Testis (tissue), 3 donors: ENCODE measurements around the gene UNC50. TPM values are rescaled to one million over a fixed set of nuclear protein-coding genes. Genes with fewer than 3 reads are reported as not detected.
"Not testable (repeated sequence)": the region's sequence is repeated elsewhere in the genome, so short reads cannot be mapped to it uniquely, and the experiment has no call there.

Experiments
- DNase-seq: peaks from one replicate; pipeline ENCODE4 v3.0.0-alpha.2; 2019
- H3K27ac ChIP-seq, 2 donors: fragments of 200-600 bp; sonication (generic); one replicate each; pipeline ENCODE4 v1.5.1; 2019
- H3K27me3 ChIP-seq: fragments of 200-600 bp; sonication (generic); one replicate; pipeline ENCODE4 v1.5.1; 2019
- H3K36me3 ChIP-seq: fragments of 200-600 bp; sonication (generic); one replicate; pipeline ENCODE4 v1.5.1; 2017; ENCODE audit warnings: low read depth; ENCODE audit errors: missing control alignments
- H3K4me1 ChIP-seq: fragments of 200-600 bp; sonication (generic); one replicate; pipeline ENCODE4 v1.5.1; 2019
- H3K4me3 ChIP-seq, 2 donors: fragments of 200-600 bp; sonication (generic); one replicate each; pipeline ENCODE4 v1.5.1; 2017 to 2019
- H3K9me3 ChIP-seq: fragments of 200-600 bp; sonication (generic); one replicate; pipeline ENCODE4 v1.5.1; 2017
- POLR2A ChIP-seq: fragments of 450-650 bp; IDR thresholded peaks from one replicate; pipeline ENCODE4 v1.6.1; 2017; ENCODE audit warnings: antibody characterized with exemption, mild to moderate bottlenecking, moderate library complexity
- WGBS, 2 donors: methylation state at CpG; one replicate each; pipeline ENCODE4 v1.1.5; 2018; 5-methylcytosine and 5-hydroxymethylcytosine counted together
- intact Hi-C: fragments of 100-400 bp; cut with DNase I; formaldehyde crosslinking; loops from one replicate; pipeline ENCODE4 v1.15.1; 2023; ENCODE audit warnings: low total_unique reads
- polyA plus RNA-seq: library from polyadenylated mRNA; stranded (reverse); fragments of 350-450 nt; fragmentation: Illumina TruSeq; extraction: RNeasy Lipid Tissue Mini Kit (QIAGEN cat#74804); gene quantifications from one replicate; pipeline ENCODE4 v1.2.3, GENCODE V29; 2014; ENCODE audit warnings: low read depth, low replicate concordance; ENCODE audit not compliant: insufficient read depth
- total RNA-seq, 2 donors: library from RNA; depleted of rRNA; stranded (reverse); fragments of >200 nt; gene quantifications; one replicate each; pipeline ENCODE4 v1.2.3, GENCODE V29; 2016
- TF ChIP-seq, protein P1 (sequence below), 3 experiments: fragments of 450-650 bp in 2 of 3; fragments of 200-600 bp in 1 of 3; sonication (generic) in 1 of 3; IDR thresholded peaks; one replicate each; pipeline ENCODE4 v1.5.1; 2016 to 2019; ENCODE audit warnings: antibody characterized with exemption in 3 of 3, mild to moderate bottlenecking in 2 of 3, moderate library complexity in 1 of 3

Gene UNC50
- total and polyA plus RNA-seq, 3 donors from 2014 or later, result 60.4 to 102 (median 60.8) TPM

DNA sequence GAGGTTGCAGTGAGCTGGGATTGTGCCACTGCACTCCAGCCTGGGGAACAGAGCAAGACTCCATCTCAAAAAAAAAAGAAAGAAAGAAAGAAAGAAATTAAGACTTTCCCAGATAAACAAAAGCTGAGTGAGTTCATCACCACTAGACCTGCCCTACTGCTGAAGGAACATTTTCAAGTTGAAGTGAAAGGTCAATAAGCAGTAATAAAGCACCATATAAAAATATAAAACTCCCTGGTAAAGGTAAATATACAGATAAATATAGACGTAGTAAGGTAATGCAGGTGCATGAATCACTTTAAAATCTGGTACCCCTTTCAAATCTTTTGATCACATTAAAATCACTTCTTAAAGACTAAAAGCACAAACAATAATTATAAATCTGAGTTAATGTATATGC lies 42.6 kb downstream of the UNC50 start:
- WGBS, 2 donors, result 93 to 100% methylated on average over 1 of the region's 1 CpG

DNA sequence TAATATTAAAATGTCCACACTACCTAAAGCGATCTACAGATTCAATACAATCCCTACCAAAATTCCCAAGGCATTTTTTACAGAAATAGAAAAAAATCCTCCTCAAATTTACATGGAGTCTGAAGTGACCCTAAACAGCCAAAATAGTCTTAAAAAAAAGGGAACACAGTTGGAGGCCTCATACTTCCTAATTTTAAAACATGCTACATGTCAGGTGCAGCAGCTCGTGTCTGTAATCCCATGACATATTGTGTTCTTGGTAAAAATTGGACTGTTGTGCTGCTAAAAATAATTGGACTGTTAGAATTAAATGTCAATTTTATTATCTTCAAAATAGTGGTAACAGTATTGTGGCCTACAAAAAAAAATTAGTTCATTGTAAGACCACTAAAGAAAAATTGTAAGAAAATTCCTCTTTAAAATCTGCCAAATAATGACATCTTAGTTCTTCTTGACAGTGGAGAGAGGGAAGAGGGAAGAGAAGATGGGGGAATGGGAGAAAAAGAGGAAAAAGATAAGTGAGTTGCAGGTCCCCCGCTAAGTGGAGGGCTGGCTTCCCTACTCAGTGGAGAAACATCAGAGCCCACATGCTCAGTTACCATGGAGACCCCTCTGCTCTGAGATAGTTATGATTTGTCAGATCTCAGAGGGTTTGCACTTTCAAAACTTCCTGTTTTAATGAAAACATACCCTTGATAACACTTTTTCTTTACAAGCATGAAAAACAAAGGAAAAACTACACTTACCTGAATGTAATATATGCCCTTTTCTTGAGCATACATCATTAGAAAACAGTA lies 46.5 kb downstream of the UNC50 start:
- Histone ChIP-seq H3K27me3 (no peaks in the 10 kb centered on the region), H3K9me3 (no peaks in the 10 kb centered on the region), H3K4me3 (no peak overlapping the region), H3K27ac (no peak overlapping the region), H3K36me3 (no peaks in the 10 kb centered on the region), H3K4me1 (no peaks in the 10 kb centered on the region)
- intact Hi-C loops, result no loop called here
- WGBS, 2 donors, result 87 to 88% methylated on average over 3 of the region's 3 CpGs
- TF ChIP-seq POLR2A, result no peak
- TF ChIP-seq, protein P1, sequence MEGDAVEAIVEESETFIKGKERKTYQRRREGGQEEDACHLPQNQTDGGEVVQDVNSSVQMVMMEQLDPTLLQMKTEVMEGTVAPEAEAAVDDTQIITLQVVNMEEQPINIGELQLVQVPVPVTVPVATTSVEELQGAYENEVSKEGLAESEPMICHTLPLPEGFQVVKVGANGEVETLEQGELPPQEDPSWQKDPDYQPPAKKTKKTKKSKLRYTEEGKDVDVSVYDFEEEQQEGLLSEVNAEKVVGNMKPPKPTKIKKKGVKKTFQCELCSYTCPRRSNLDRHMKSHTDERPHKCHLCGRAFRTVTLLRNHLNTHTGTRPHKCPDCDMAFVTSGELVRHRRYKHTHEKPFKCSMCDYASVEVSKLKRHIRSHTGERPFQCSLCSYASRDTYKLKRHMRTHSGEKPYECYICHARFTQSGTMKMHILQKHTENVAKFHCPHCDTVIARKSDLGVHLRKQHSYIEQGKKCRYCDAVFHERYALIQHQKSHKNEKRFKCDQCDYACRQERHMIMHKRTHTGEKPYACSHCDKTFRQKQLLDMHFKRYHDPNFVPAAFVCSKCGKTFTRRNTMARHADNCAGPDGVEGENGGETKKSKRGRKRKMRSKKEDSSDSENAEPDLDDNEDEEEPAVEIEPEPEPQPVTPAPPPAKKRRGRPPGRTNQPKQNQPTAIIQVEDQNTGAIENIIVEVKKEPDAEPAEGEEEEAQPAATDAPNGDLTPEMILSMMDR (IDR thresholded peaks at IDR 0.05), result no peak
- DNase-seq, result no peak

More for the DNA sequence above, 42.6 kb downstream of the UNC50 start:
- Histone ChIP-seq H3K4me3 (no peak overlapping the region), H3K27me3 (no peaks in the 10 kb centered on the region), H3K4me1 (no peaks in the 10 kb centered on the region), H3K36me3 (no peaks in the 10 kb centered on the region), H3K9me3 (no peaks in the 10 kb centered on the region), H3K27ac (no peak overlapping the region)
- TF ChIP-seq, protein P1 (IDR thresholded peaks at IDR 0.05), result no peak
- TF ChIP-seq POLR2A, result no peak
- DNase-seq, result no peak
- intact Hi-C loops, result no loop called here

DNA sequence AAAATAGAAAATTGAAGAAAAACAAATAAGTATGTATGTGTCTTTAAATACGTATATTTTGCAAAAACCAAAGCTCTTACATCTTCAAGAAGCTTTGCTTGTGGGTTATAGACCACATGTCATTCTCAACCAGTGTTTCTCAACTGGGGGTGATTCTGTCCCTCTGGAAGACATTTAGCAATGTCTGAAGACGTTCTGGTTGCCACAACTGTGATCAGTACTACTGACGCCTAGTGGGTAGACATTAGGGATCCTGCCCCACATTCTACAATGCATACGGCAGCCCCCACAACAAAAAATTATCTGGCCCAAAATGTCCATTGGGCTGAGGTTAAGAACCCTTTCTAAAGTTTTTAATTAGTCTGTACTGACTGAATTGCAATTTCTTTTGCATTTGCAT lies 48.4 kb downstream of the UNC50 start:
- H3K36me3 ChIP-seq, result no peaks in the 10 kb centered on the region
- 88 to 94% methylated on average over 4 of the region's 4 CpGs for WGBS, 2 donors
- no peaks in the 10 kb centered on the region for H3K27me3 ChIP-seq
- no peak overlapping the region for H3K27ac ChIP-seq
- no peaks in the 10 kb centered on the region for H3K4me1 ChIP-seq
- H3K4me3 ChIP-seq, result no peak overlapping the region
- intact Hi-C loops, result no loop called here
- no peak for DNase-seq
- no peaks in the 10 kb centered on the region for H3K9me3 ChIP-seq
- TF ChIP-seq, protein P1 (IDR thresholded peaks at IDR 0.05), result no peak
- TF ChIP-seq POLR2A, result no peak

DNA sequence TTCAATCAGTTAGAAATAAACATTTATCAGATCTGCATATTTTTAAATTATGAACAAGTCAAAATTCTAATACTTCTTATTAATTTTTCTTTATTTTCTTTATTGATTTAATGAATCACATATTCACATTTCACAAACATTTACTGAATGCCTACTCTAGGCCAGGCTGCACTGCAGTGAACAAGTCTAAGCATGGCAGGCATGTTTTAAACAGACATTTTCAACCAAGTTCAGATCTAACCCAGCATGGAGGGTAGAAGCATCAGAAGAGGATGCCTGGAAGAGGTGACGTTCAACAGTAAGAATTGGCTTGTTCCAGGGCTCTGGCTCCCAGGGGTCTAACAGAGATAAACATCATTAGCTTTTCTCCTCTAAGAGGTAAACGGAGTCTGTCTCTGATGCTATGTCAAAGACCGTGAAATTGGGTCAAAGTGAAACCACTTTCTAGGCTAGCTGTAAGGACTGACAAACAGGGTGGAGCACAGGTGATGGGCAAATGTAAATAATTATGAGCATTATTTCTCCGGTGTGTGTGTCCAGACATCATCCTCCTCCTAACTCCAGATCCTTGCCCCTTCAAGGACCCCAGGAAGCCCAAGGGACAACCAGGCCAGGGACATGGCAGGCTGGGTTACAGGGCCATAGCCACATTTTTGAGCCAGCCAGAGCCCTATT lies 50.6 kb downstream of the UNC50 start:
- WGBS, 2 donors, result 84 to 94% methylated on average over 4 of the region's 4 CpGs
- Histone ChIP-seq H3K9me3 (no peaks in the 10 kb centered on the region), H3K27ac (no peak overlapping the region), H3K4me1 (no peaks in the 10 kb centered on the region), H3K4me3 (no peak overlapping the region), H3K36me3 (no peaks in the 10 kb centered on the region), H3K27me3 (no peaks in the 10 kb centered on the region)
- no peak for DNase-seq
- no peak for TF ChIP-seq POLR2A
- TF ChIP-seq, protein P1 (IDR thresholded peaks at IDR 0.05), result no peak
- intact Hi-C loops, result no loop called here

DNA sequence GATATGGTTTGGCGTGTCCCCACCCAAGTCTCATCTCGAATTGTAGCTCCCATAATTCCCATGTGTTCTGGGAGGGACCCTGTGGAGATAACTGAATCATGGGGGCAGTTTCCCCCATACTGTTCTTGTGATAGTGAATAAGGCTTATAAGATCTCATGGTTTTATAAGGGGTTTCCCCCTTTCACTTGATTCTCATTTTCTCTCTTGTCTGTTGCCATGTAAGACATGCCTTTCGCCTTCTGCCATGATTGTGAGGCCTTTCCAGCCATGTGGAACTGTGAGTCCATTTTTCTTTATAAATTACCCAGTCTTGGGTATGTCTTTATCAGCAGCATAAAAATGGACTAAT lies 51.1 kb downstream of the UNC50 start:
- H3K27ac ChIP-seq, DNase-seq, H3K4me3 ChIP-seq, H3K4me1 ChIP-seq, H3K36me3 ChIP-seq, intact Hi-C loops, H3K9me3 ChIP-seq, H3K27me3 ChIP-seq: not testable (repeated sequence)
- 87 to 97% methylated on average over 3 of the region's 3 CpGs for WGBS, 2 donors
